T-helper 22 cell (primary cell): Measurements from ENCODE around the gene AWAT2.
"Not testable (repeated sequence)": the region's sequence is repeated elsewhere in the genome, so short reads cannot be mapped to it uniquely, and the experiment has no call there.

ENCODE experiments used
- DNase-seq: peaks from one replicate; pipeline ENCODE4 v3.0.0-alpha.2; 2020; ENCODE audit warnings: low read depth

AWAT2 gene

GRCh38 chrX:70041993-70042392 lies 7.7 kb downstream of the AWAT2 start:
- no peak for DNase-seq

- DNase-seq = no peak
These were observed 10.0 kb downstream of the AWAT2 start for GRCh38 chrX:70039758-70040157.

- DNase-seq = no peak
These were observed 10.8 kb downstream of the AWAT2 start for GRCh38 chrX:70038951-70039350.

- no peak for DNase-seq
These were observed 11.2 kb downstream of the AWAT2 start for GRCh38 chrX:70038515-70038914.

- DNase-seq = no peak
These were observed 15.1 kb downstream of the AWAT2 start for GRCh38 chrX:70034646-70035045.

GRCh38 chrX:70033348-70034051 lies 16.2 kb downstream of the AWAT2 start:
- no peak for DNase-seq

- no peak for DNase-seq
These were observed 16.9 kb downstream of the AWAT2 start for GRCh38 chrX:70032792-70033191.

- no peak for DNase-seq
These were observed 19.4 kb downstream of the AWAT2 start for GRCh38 chrX:70030301-70030767.

- DNase-seq = no peak
These were observed 19.9 kb downstream of the AWAT2 start for GRCh38 chrX:70029863-70030262.

- no peak for DNase-seq
These were observed 22.9 kb downstream of the AWAT2 start for GRCh38 chrX:70026851-70027200.

- DNase-seq = no peak
These were observed 23.5 kb downstream of the AWAT2 start for GRCh38 chrX:70026112-70026850.

- no peak for DNase-seq
These were observed 24.3 kb downstream of the AWAT2 start for GRCh38 chrX:70025464-70025863.

- no peak for DNase-seq
These were observed 27.1 kb downstream of the AWAT2 start for GRCh38 chrX:70022616-70023015.

GRCh38 chrX:70016513-70016912 lies 33.2 kb downstream of the AWAT2 start:
- DNase-seq = no peak

- no peak for DNase-seq
These were observed 36.0 kb downstream of the AWAT2 start for GRCh38 chrX:70013466-70014381.

- DNase-seq = no peak
These were observed 37.0 kb downstream of the AWAT2 start for GRCh38 chrX:70012756-70013155.

- no peak for DNase-seq
These were observed 39.8 kb downstream of the AWAT2 start for GRCh38 chrX:70009970-70010369.

- DNase-seq = no peak
These were observed 40.7 kb downstream of the AWAT2 start for GRCh38 chrX:70009049-70009448.

GRCh38 chrX:70007946-70008345 lies 41.8 kb downstream of the AWAT2 start:
- DNase-seq = no peak

GRCh38 chrX:70001708-70002341 lies 47.9 kb downstream of the AWAT2 start:
- no peak for DNase-seq

- DNase-seq = no peak
These were observed 48.5 kb downstream of the AWAT2 start for GRCh38 chrX:70001269-70001668.

GRCh38 chrX:69998299-69998698 lies 51.4 kb downstream of the AWAT2 start:
- DNase-seq = not testable (repeated sequence)
